NCI-H1048 (cell line): Measurements from ENCODE around the gene TBX3.
"Not testable (repeated sequence)": the region's sequence is repeated elsewhere in the genome, so short reads cannot be mapped to it uniquely, and the experiment has no call there.

ENCODE experiments used
- DNase-seq: peaks from one replicate; lab custom pipeline; 2025; lab: John Stamatoyannopoulos, UW

Gene TBX3

GRCh38 chr12:114684098-114684869 lies at the start of gene TBX3:
Gene TBX3, minus strand, starts transcription at chr12:114684175. Its CDS starts 975 bp downstream, at chr12:114683200.
- DNase-seq = peak; percentile 62

- DNase-seq = no peak
Observed at GRCh38 chr12:114732426-114733030, 48.6 kb upstream of the TBX3 start.

DNA sequence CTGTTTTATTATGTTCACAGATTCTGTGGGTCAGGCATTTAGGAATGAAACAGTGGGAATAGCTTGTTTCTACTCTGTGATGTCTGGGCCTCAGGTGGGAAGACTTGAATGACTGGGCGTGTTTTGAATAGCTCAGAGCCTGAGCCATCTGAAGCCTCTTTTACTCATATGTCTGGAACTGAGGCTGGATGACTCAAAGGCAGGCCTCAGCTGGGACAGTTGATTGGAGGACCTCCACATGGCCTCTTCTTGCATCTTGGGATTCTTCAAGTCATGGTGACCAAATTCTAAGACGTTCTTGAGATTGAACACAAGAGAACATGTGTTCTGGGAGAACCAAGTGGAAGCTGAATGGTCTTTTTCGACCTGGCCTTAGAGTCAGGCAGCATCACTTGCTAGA lies 45.8 kb upstream of the TBX3 start:
- no peak for DNase-seq

- no peak for DNase-seq
Observed at GRCh38 chr12:114726092-114726710, 42.2 kb upstream of the TBX3 start.

- not testable (repeated sequence) for DNase-seq
Observed at GRCh38 chr12:114722176-114722575, 38.2 kb upstream of the TBX3 start.

GRCh38 chr12:114721266-114721665 lies 37.3 kb upstream of the TBX3 start:
- DNase-seq = no peak

DNA sequence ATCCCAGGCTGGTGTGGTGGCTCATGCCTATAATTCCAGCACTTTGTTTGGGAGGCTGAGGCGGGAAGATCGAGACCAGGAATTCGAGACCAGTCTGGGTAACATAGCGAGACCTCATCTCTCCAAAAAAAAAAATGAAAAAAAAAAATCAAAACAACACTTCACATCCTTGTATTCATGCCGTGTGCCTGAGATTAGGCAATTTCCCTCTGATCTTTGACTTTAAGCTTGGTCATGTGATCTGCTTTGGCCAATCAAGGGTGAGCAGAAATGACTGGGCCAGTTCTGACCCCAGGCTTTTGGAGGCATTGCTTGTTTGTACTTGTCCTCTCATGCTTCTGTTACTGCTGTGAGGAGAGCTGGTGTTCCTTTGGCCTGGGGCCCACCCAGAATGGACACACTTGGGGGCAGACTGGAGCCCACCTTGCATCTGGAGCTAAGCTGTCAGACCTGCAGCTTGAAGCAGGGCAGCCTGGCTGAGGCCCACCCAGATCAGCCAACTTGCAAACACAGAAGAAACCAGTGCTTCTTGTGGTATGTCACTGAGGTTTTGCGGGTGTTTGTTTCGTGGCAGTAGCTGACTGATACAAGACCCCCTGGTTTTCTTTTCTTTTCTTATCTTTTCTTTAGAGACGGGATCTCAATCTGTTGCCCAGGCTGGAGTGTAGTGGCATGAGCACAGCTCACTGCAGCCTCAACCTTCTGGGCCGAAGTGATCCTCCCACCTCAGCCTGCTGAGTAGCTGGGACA lies 29.7 kb upstream of the TBX3 start:
- no peak for DNase-seq

- no peak for DNase-seq
Observed at GRCh38 chr12:114711689-114712152, 27.7 kb upstream of the TBX3 start.

DNA sequence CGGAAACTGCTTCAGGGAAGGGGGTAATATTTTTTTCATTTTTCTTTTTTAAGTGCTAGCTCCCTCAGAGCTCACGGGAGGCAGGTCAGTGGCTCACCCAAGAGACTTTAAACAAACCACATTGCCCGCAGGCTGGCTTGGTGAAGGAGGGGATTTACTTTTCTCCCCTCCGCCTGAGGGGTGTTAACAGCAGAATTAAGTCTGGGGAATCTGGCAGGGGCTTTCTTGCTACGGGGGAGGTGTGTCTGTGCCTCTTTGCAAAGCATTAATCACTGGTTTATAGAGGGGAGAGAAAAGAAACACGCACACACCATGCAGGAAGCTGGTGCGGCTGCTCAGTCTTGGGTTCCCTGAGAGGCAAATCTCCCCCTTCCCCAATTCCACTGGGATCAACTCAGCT lies 26.2 kb upstream of the TBX3 start:
- no peak for DNase-seq

- no peak for DNase-seq
Observed at GRCh38 chr12:114709112-114709511, 25.1 kb upstream of the TBX3 start.

GRCh38 chr12:114708598-114708997 lies 24.6 kb upstream of the TBX3 start:
- not testable (repeated sequence) for DNase-seq

DNA sequence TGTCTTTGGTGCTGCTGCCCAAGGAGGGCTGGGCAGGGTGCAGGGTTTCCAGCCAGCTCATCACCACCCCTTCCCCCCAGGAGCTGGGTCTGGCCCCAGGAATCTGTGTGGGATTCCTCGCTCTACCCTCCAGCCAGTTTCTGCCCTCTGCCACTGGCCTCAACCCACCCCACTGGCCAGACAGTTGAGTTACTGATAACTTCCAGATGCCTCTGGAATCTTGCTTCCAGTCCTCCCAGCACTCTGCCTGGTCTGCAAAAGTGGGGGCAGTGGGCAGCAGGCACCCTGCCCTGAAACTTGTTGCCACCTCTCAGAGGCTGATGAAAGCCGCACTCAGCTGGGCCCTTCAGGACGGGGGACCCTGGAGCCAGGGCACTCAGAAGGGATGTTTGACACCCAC lies 20.1 kb upstream of the TBX3 start:
- DNase-seq = no peak

DNA sequence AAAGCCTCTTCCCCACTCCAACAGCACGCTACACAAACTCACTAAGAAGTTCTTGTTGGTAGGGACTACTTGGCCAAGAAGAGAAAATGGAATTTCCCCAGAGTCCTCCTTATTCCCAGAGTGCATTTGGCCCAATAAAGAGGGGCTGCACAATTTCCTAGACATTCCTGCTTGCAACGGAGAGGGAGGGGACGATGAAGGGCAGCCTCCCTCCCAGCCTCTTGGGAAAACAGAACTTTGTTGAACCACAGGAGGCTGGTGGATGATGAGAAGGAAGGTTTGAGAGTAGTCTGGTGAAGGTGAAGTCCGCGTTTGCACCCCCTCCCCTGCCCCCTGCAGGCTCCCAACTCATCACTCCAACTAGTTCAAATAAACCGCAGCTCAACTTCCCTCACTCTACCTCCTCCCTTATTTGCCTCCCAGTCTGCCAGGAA lies 19.1 kb upstream of the TBX3 start:
- DNase-seq = no peak

DNA sequence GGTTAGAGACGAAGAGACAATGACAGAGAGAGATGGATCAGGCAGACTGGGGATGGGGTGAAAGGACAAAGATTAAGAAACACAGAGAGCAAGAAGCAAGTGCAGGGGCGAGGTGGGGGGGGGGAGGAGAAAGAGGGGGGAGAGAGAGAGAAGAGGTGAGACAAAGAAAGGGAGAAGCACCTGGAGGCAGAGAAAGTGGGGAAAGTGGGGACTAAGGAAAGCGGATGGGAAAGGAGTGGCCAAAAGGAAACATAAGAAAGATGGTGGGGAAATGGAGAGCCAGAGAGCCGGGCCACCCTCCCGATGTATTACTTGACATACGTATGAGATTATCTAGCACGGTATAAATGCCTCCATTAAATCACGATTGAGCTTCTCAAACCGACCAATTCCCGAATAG lies 18.5 kb upstream of the TBX3 start:
- DNase-seq = no peak

DNA sequence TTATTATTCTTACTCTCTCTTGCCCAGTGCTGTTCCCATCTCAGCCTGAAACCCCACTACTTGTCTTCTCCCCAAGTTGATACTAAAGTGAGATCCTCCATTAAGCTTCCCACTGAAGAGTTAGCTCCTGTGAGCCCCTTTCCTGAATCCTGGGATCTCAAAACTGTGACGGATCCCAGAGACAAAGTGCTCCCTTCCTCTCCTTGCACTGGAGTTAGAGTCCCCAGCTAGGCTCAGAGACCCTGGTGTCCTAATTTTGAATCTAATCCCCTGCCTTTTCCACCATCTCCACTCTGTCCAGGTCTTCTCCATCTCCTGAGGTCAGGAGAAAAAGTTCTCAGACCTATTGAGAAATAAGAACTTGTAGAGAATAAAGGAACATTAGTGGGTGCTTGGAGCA lies 17.6 kb upstream of the TBX3 start:
- no peak for DNase-seq

- no peak for DNase-seq
Observed at GRCh38 chr12:114701104-114701414, 17.1 kb upstream of the TBX3 start.

DNA sequence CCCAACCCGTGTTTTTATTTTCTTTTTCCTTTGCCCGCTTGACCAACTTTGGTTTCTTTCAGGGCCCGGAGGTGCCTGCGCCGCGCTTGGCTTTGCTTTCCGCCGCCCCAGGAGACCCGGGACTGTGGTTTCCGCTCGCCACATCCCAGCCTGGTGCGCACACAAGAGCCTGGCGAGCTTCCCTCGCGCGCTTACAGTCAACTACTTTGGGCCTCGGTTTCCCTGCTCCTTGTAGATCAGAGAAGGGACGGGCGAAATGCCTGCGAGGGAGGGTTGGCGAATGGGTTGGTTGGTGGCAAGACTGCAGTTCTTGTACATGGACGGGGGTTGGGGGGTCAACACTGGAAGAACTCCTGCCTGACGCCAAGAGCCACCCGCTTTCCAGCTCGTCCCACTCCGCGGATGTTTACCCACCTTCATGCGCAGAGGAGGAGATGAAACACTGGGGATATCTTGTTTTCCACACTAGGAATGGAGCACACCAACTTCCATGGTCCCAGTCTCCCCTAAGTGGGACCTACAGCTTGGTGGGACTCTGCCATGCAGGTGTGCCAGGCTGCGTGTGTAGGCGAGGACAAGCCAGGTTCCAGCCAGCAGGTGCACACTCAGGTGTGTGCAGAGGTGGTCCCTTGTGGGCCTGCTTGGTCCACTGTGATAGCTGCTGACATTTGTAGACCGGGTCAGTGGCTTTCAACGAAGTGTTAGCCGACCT lies 16.6 kb upstream of the TBX3 start:
- no peak for DNase-seq

GRCh38 chr12:114698566-114699163 lies 14.7 kb upstream of the TBX3 start:
- no peak for DNase-seq

DNA sequence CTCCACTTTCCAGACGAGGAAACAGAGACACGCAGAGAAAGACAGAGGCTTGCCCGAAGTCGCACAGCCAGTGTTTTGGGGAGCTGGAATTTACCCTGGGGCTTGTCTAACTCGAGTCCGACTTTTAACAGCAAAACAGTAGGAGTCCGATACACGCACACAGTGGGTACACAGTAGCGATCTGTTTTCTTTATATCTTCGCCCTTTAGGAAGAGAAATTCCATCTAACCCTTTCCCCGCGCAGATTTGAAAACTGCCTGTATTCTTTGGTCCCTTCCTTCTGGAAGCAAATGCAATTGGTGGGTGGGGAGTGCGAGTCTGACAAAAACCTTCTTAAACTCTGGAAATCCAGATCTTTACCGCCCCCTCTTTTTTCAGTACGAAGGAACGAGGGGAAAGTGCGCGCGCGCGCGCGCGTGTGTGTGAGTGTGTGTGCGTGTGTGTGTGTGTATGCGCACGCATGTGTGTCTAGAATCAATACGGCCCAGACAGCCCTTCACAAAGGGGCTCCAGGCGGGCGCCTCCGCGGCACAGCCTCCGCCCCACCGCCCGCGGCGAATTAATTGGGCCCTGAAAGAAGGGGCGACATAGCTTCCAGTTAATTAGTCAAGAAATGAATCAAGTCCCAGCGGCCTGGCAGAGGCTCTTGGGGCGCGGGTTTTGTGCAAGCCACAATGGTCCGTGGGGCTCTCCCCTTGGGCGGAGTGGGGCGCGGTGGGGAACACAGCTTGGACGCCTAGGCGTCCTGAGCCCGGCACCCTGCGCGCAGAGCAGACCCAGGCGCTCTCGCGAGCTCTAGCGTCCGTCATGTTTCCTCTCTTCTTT lies 14.0 kb upstream of the TBX3 start:
- DNase-seq = no peak

- no peak for DNase-seq
Observed at GRCh38 chr12:114697243-114697716, 13.3 kb upstream of the TBX3 start.
